Astrocyte of the cerebellum (primary cell): ENCODE measurements around the gene IPO8.
"Not testable (repeated sequence)": the region's sequence is repeated elsewhere in the genome, so short reads cannot be mapped to it uniquely, and the experiment has no call there.

ENCODE experiments used
- DNase-seq: peaks from one replicate; pipeline ENCODE4 v3.0.0-alpha.2; 2011; ENCODE audit warnings: low read depth
- H3K4me3 ChIP-seq: 2 replicates; pipeline ENCODE4 v1.5.1; 2011; ENCODE audit warnings: mild to moderate bottlenecking, low read depth, low read length, moderate library complexity
- CTCF ChIP-seq: IDR thresholded peaks from 2 replicates; pipeline ENCODE4 v1.5.1; 2012; ENCODE audit warnings: low read length, low read depth, moderate library complexity, mild to moderate bottlenecking; ENCODE audit errors: missing control alignments
- in situ Hi-C: cut with HindIII; loops from 2 replicates; pipeline ENCODE4 v1.10.0; 2017; ENCODE audit warnings: low sequenced_read_pairs

Gene IPO8

GRCh38 chr12:30598889-30599288 is 96.8 kb downstream of the IPO8 start:
- no peak for DNase-seq
- in situ Hi-C loops: no loop called here
- TF ChIP-seq CTCF: no peak
- no peak overlapping the region for H3K4me3 ChIP-seq

- no peak for DNase-seq
- no peak overlapping the region for H3K4me3 ChIP-seq
- no peak for TF ChIP-seq CTCF
- in situ Hi-C loops: no loop called here
Measured at GRCh38 chr12:30595742-30596141, 99.9 kb downstream of the IPO8 start.

DNA sequence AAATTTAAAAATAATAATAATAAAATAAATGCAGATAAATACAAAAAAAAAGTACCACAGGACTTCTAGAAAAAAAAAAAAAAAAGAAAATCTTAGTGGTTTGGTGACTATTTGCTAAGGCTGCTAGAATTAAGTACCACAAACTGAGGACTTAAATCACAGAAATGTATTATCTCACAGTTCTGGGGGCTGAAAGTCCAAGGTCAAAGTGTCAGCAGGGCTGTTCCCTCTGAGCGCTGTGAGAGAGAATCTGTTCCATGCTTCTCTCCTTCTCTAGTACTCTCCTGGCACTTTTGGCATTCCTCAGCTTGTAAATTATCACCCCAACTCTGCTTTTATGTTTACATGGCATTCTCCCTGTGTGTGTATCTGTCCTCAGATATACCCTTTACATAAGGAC is 101.2 kb downstream of the IPO8 start:
- no peak for DNase-seq
- no peak for TF ChIP-seq CTCF

DNA sequence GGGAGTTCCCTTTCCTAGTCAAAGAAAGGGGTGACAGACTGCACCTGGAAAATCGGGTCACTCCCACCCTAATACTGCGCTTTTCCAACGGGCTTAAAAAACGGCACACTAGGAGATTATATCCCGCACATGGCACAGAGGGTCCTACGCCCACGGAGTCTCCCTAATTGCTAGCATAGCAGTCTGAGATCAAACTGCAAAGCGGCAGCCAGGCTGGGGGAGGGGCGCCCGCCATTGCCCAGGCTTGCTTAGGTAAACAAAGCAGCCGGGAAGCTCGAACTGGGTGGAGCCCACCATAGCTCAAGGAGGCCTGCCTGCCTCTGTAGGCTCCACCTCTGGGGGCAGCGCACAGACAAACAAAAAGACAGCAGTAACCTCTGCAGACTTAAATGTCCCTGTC is 107.1 kb downstream of the IPO8 start:
- in situ Hi-C loops, H3K4me3 ChIP-seq, DNase-seq: not testable (repeated sequence)

More for the DNA sequence above, 101.2 kb downstream of the IPO8 start:
- in situ Hi-C loops: no loop called here
- H3K4me3 ChIP-seq: no peak overlapping the region

DNA sequence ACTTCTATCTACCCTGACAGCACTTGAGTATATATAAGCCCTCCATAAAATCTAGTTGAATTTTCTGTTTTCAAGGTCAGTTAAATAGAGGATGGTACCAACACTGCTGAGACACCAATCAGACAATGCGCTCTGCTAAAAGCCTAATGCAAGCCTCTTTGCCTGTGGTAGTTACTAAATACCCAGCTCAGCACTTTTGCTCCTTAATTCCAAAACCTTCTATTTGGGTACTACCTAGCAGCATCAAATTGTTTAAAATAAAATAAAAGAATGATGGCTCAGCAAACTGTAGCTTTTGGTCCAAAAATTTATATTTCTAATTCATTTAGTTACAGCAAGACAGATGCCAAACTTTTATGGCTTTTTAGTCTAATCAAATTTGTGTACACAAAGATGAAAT is 107.9 kb downstream of the IPO8 start:
- H3K4me3 ChIP-seq: no peak overlapping the region
- no peak for TF ChIP-seq CTCF
- no peak for DNase-seq
- in situ Hi-C loops: no loop called here

DNA sequence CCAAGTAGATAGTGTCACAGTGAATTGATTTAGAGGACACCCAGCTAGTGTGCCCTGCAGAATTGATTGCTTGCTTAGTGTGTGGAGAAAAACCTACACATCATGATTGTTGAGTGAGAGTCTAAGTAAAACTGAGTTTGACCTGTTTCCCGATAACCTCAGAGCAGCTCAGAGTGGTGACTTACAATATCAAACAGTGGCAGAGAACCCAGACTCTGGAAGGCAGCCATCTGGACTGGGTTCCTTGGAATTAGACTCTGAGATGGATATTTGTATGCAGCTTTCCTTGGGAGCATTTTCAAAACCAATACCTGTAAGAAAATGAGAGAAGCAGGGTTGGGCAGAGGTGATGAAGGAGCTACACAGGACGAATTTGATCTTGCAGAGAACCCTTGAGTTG is 109.8 kb downstream of the IPO8 start:
- no peak for TF ChIP-seq CTCF
- DNase-seq: no peak
- no peak overlapping the region for H3K4me3 ChIP-seq
- in situ Hi-C loops: no loop called here

DNA sequence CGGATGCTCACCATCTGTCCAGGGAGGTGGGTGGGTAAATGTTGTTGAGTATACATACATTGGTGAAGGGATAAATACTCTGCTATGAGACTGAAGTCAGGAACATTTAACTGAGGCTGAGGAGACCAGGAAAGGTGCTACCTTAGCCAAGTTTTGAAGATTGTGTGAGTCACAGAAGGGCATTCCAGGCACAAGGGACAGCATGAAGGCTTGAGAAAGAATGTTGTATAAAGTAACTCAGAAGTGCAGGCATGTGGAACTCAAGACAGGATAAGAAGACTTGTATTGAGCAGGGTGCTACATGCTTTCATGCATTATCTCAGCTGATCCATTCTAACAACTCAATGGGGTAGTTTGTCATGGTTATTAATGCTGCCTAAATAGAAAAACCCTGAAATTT is 112.7 kb downstream of the IPO8 start:
- no peak for DNase-seq
- TF ChIP-seq CTCF: no peak
- no peak overlapping the region for H3K4me3 ChIP-seq
- in situ Hi-C loops: no loop called here
